Prostate gland (tissue), 2 donors: ENCODE results near the gene COL1A2.

Source experiments
- CTCF ChIP-seq, 4 experiments: fragments of 200-600 bp in 2 of 4; fragments of 450-650 bp in 2 of 4; sonication (generic) in 2 of 4; IDR thresholded peaks; 1 replicate in 3 of 4; 2 replicates in 1 of 4; pipeline ENCODE4 v1.5.1; 2016 to 2019; ENCODE audit warnings: antibody characterized with exemption in 4 of 4, mild to moderate bottlenecking in 2 of 4, moderate library complexity in 2 of 4
- POLR2A ChIP-seq: fragments of 450-650 bp; IDR thresholded peaks from one replicate; pipeline ENCODE4 v1.6.1; 2016; ENCODE audit warnings: antibody characterized with exemption, mild to moderate bottlenecking
- POLR2AphosphoS5 ChIP-seq: sonication (generic); formaldehyde crosslinking; IDR thresholded peaks from one replicate; pipeline ENCODE4 v1.6.1; 2017; ENCODE audit warnings: antibody characterized with exemption

- no peak for TF ChIP-seq CTCF (IDR thresholded peaks at IDR 0.05)
- TF ChIP-seq POLR2A = no peak
- no peak for TF ChIP-seq POLR2AphosphoS5
These were observed 39.2 kb upstream of the COL1A2 start for GRCh38 chr7:94355454-94355853.
